Adrenal gland (tissue), 5 donors: Measurements from ENCODE around the gene NELL2.

ENCODE experiments used
- CTCF ChIP-seq, 6 experiments: fragments of 450-650 bp in 4 of 6; fragments of 200-600 bp in 2 of 6; sonication (generic) in 1 of 6; IDR thresholded peaks; 1 replicate in 5 of 6; 2 replicates in 1 of 6; pipeline versions ENCODE4 v1.5.1 to v1.8.0; 2016 to 2021; ENCODE audit warnings: antibody characterized with exemption in 6 of 6, mild to moderate bottlenecking in 2 of 6, moderate library complexity in 1 of 6
- POLR2A ChIP-seq, 2 donors: fragments of 450-650 bp; IDR thresholded peaks; one replicate each; pipeline ENCODE4 v1.6.1; 2017; ENCODE audit warnings: antibody characterized with exemption in 2 of 2, mild to moderate bottlenecking in 2 of 2, moderate library complexity in 1 of 2
- donor health status: DM: no; HTN: no; CAD: no.

- TF ChIP-seq CTCF (IDR thresholded peaks at IDR 0.05) (no peak), POLR2A (IDR thresholded peaks at IDR 0.05) (no peak)
Observed at GRCh38 chr12:44749566-44749965, 126.5 kb downstream of the NELL2 start.
